Caco-2 (cell line): ENCODE results near the gene NRDC. TPM values are rescaled to one million over a fixed set of nuclear protein-coding genes. Genes with fewer than 3 reads are reported as not detected.

Experiments
- BruUV-seq: library from RNA; stranded (reverse); fragments of 400-500 nt; replicated peaks from 2 replicates; lab custom pipeline; 2021; lab: Mats Ljungman, UMichigan
- CTCF ChIA-PET: fragments of 300-600 bp; sonication (Branson Sonifier 250); formaldehyde crosslinking; loops from one replicate; lab custom pipeline; 2022; ENCODE audit warnings: antibody characterized with exemption; lab: Charles Lee
- POLR2A ChIA-PET: fragments of 300-600 bp; sonication (Branson Sonifier 250); formaldehyde crosslinking; loops from one replicate; lab custom pipeline; 2022; ENCODE audit warnings: antibody characterized with exemption; lab: Charles Lee
- DNase-seq, 2 experiments: peaks; one replicate each; pipeline versions ENCODE4 v3.0.0 to v3.0.0-alpha.2; 2020 to 2022
- H3K27me3 ChIP-seq: replicated peaks from 2 replicates; pipeline ENCODE4 v1.6.0; 2011; ENCODE audit warnings: low read length; ENCODE audit not compliant: control insufficient read depth, insufficient read depth
- H3K36me3 ChIP-seq: 2 replicates; pipeline ENCODE4 v1.5.1; 2011; ENCODE audit warnings: low read length; ENCODE audit not compliant: control insufficient read depth, insufficient read depth
- H3K4me1 ChIP-seq: fragments of 250-450 bp; sonication (Bioruptor Pico); 2 replicates; pipeline ENCODE4 v1.5.1; 2020; ENCODE audit warnings: mild to moderate bottlenecking
- H3K4me3 ChIP-seq: 2 replicates; pipeline ENCODE4 v1.5.1; 2011; ENCODE audit warnings: low read depth, mild to moderate bottlenecking, control low read depth, low read length
- H3K9me3 ChIP-seq: fragments of 250-450 bp; sonication (Bioruptor Pico); 2 replicates; pipeline ENCODE4 v1.5.1; 2020; ENCODE audit warnings: mild to moderate bottlenecking, moderate library complexity
- H3K27ac Mint-ChIP-seq: one replicate; pipeline ENCODE4 v1.8.0; 2022; ENCODE audit warnings: mixed read lengths; ENCODE audit not compliant: unreplicated experiment
- H3K27me3 Mint-ChIP-seq: one replicate; pipeline ENCODE4 v1.8.0; 2022; ENCODE audit warnings: mixed read lengths; ENCODE audit not compliant: insufficient read depth, unreplicated experiment
- H3K36me3 Mint-ChIP-seq: one replicate; pipeline ENCODE4 v1.8.0; 2022; ENCODE audit warnings: mild to moderate bottlenecking, mixed read lengths; ENCODE audit not compliant: insufficient read depth, unreplicated experiment
- H3K4me1 Mint-ChIP-seq: one replicate; pipeline ENCODE4 v1.8.0; 2022; ENCODE audit warnings: low read depth, mixed read lengths; ENCODE audit not compliant: unreplicated experiment
- H3K4me3 Mint-ChIP-seq: one replicate; pipeline ENCODE4 v1.8.0; 2022; ENCODE audit warnings: mild to moderate bottlenecking, moderate library complexity, mixed read lengths; ENCODE audit not compliant: unreplicated experiment
- H3K9me3 Mint-ChIP-seq: one replicate; pipeline ENCODE4 v1.8.0; 2022; ENCODE audit warnings: mixed read lengths; ENCODE audit not compliant: unreplicated experiment
- intact Hi-C: fragments of 100-400 bp; cut with micrococcal nuclease; formaldehyde crosslinking; loops from one replicate; pipeline ENCODE4 v1.10.0; 2022; ENCODE audit not compliant: unreplicated experiment
- total RNA-seq: library from RNA; stranded (reverse); gene quantifications from 2 replicates; pipeline ENCODE4 v1.2.3, GENCODE V29; 2022
- TF ChIP-seq, protein P1 (sequence below), 2 experiments: fragments of 200-600 bp in 1 of 2; IDR thresholded peaks; 1 replicate in 1 of 2; 2 replicates in 1 of 2; pipeline versions ENCODE4 v1.5.1 to v1.8.0; 2011 to 2022; ENCODE audit warnings: antibody characterized with exemption in 1 of 2, control low read depth in 1 of 2, inconsistent platforms in 1 of 2, low read depth in 1 of 2, low read length in 1 of 2, mild to moderate bottlenecking in 1 of 2, moderate library complexity in 1 of 2; ENCODE audit not compliant: insufficient read depth in 1 of 2, severe bottlenecking in 1 of 2, unreplicated experiment in 1 of 2

NRDC gene
- total RNA-seq, 1 experiment from 2014 or later: 109 TPM

DNA sequence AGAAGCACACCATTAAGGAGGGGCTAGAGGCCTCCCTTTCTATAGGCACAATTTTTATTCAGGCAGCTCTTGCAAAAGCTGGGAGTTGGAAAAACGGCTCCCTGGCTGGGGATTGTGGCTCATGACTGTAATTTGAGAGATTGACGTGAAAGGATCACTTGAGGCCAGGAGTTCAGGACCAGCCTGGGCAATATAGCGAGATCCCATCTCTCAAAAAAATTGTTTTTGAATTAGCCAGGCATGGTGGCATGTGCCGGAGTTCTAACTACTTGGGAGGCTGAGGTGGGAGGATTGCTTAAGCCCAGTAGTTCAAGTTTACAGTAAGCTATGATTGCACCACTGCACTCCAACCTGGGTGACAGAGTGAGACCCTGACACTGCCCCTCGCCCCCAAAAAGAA, 23.9 kb upstream of the NRDC start:
- Mint-ChIP-seq H3K9me3 (no peaks in the 10 kb centered on the region), H3K27me3 (no peaks in the 10 kb centered on the region)
- CTCF ChIA-PET: no interaction called here

DNA sequence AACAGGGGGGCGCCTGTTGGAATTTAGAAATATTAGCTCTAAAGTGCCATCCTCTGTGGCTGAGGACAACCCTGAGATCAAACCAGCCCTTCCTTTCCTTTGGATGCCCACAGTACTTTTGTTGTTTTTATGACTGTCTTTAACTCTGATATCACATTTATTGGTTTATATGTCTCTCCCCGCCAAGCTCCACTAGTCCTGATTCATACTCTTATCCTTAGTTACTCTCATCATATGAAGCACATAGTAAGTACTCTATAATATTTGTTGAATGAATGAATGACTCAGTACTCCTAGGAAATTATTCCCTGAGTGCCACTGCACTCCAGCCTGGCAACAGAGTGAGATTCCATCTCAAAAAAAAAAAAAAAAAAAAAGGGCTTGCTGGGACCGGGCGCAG, 22.6 kb upstream of the NRDC start:
- Mint-ChIP-seq H3K4me1 (no peaks in the 10 kb centered on the region), H3K27me3 (no peaks in the 10 kb centered on the region), H3K36me3 (no peaks in the 10 kb centered on the region), H3K9me3 (no peaks in the 10 kb centered on the region), H3K4me3 (no peak overlapping the region), H3K27ac (no peak overlapping the region)
- CTCF ChIA-PET: no interaction called here
- DNase-seq: no peak
- intact Hi-C loops: no loop called here
- Histone ChIP-seq H3K36me3 (no peaks in the 10 kb centered on the region), H3K9me3 (no peaks in the 10 kb centered on the region), H3K4me1 (no peaks in the 10 kb centered on the region; the same call in 1 of the 2 replicates), H3K4me3 (no peak overlapping the region), H3K27me3 (no peaks in the 10 kb centered on the region)
- POLR2A ChIA-PET: no interaction called here
- BruUV-seq: no TSS peak
- TF ChIP-seq, protein P1, sequence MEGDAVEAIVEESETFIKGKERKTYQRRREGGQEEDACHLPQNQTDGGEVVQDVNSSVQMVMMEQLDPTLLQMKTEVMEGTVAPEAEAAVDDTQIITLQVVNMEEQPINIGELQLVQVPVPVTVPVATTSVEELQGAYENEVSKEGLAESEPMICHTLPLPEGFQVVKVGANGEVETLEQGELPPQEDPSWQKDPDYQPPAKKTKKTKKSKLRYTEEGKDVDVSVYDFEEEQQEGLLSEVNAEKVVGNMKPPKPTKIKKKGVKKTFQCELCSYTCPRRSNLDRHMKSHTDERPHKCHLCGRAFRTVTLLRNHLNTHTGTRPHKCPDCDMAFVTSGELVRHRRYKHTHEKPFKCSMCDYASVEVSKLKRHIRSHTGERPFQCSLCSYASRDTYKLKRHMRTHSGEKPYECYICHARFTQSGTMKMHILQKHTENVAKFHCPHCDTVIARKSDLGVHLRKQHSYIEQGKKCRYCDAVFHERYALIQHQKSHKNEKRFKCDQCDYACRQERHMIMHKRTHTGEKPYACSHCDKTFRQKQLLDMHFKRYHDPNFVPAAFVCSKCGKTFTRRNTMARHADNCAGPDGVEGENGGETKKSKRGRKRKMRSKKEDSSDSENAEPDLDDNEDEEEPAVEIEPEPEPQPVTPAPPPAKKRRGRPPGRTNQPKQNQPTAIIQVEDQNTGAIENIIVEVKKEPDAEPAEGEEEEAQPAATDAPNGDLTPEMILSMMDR (IDR thresholded peaks at IDR 0.05; ENCODE audit: insufficient read depth in 1 of 2, low read depth in 1 of 2, low read length in 1 of 2, severe bottlenecking in 1 of 2, unreplicated experiment in 1 of 2): no peak

More for the DNA sequence above, 23.9 kb upstream of the NRDC start:
- Histone ChIP-seq H3K4me1 (no peaks in the 10 kb centered on the region), H3K27me3 (no peaks in the 10 kb centered on the region), H3K36me3 (no peaks in the 10 kb centered on the region), H3K9me3 (no peaks in the 10 kb centered on the region), H3K4me3 (no peak overlapping the region)
- Mint-ChIP-seq H3K27ac (no peak overlapping the region), H3K4me3 (no peak overlapping the region), H3K4me1 (no peaks in the 10 kb centered on the region), H3K36me3 (no peaks in the 10 kb centered on the region)
- intact Hi-C loops: no loop called here
- POLR2A ChIA-PET: no interaction called here
- BruUV-seq: no TSS peak
- TF ChIP-seq, protein P1 (IDR thresholded peaks at IDR 0.05; ENCODE audit: insufficient read depth in 1 of 2, low read depth in 1 of 2, low read length in 1 of 2, severe bottlenecking in 1 of 2, unreplicated experiment in 1 of 2): no peak
- no peak for DNase-seq

DNA sequence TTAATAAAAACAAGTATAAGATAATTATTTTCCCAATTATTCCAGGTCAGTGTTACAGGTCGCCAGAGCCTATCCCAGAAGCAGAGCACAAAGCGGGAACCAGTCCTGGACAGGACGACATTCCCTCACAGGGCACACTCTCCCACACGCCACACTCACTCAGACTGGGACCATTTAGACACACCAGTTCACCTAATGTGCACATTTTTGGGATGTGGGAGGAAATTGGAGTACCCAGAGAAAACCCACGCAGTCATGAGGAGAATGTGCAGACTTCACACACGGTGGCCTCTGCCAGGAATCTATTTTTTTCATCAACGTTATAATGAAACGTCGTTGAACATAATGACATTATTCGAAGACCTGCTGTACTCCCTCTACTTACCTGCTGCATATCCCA, 20.5 kb upstream of the NRDC start:
- DNase-seq: no peak
- Histone ChIP-seq H3K27me3 (no peaks in the 10 kb centered on the region), H3K4me3 (no peak overlapping the region), H3K4me1 (no peaks in the 10 kb centered on the region; the same call in 1 of the 2 replicates), H3K9me3 (no peaks in the 10 kb centered on the region), H3K36me3 (no peaks in the 10 kb centered on the region)
- H3K27me3 Mint-ChIP-seq: no peaks in the 10 kb centered on the region
- H3K4me1 Mint-ChIP-seq: no peaks in the 10 kb centered on the region
- H3K9me3 Mint-ChIP-seq: no peaks in the 10 kb centered on the region
- TF ChIP-seq, protein P1 (IDR thresholded peaks at IDR 0.05; ENCODE audit: insufficient read depth in 1 of 2, low read depth in 1 of 2, low read length in 1 of 2, severe bottlenecking in 1 of 2, unreplicated experiment in 1 of 2): no peak
- BruUV-seq: no TSS peak
- ChIA-PET CTCF (no interaction called here), POLR2A (no interaction called here)
- H3K4me3 Mint-ChIP-seq: no peak overlapping the region
- intact Hi-C loops: no loop called here
- no peak overlapping the region for H3K27ac Mint-ChIP-seq
- no peaks in the 10 kb centered on the region for H3K36me3 Mint-ChIP-seq
